GOT3 (cell line): ENCODE measurements around the gene LMLN.
A peak's percentile ranks its signal among the peaks of the same experiment; 100 is the strongest.
"Not testable (repeated sequence)": the region's sequence is repeated elsewhere in the genome, so short reads cannot be mapped to it uniquely, and the experiment has no call there.

Experiments
- DNase-seq: peaks from one replicate; lab custom pipeline; 2025; ENCODE audit warnings: mixed read lengths; lab: John Stamatoyannopoulos, UW

LMLN gene

GRCh38 chr3:197959891-197960693, at the start of gene LMLN:
Gene LMLN (plus strand): TSS chr3:197960217. CDS start chr3:197960246, 29 bp downstream.
- peak; percentile 94 for DNase-seq

- no peak for DNase-seq
Observed at GRCh38 chr3:197912741-197913476, 47.1 kb upstream of the LMLN start.

- DNase-seq = no peak
Observed at GRCh38 chr3:197913641-197914380, 46.2 kb upstream of the LMLN start.

- DNase-seq = not testable (repeated sequence)
Observed at GRCh38 chr3:197921429-197922275, 38.4 kb upstream of the LMLN start.

GRCh38 chr3:197926418-197926817, 33.6 kb upstream of the LMLN start:
- DNase-seq = no peak

DNA sequence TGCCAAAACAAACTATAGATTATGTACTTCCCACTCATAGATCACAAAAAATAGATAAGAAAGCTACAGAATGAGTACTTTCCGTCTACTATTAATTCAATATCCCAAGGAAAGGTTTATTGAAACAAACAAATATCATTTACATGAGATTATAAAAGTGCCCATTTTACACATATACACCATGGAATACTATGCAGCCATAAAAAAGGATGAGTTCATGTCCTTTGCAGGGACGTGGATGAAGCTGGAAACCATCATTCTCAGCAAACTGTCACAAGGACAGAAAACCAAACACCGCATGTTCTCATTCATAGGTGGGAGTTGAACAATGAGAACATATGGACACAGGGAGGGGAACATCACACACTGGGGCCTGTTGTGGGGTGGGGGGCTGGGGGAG, 32.4 kb upstream of the LMLN start:
- not testable (repeated sequence) for DNase-seq

DNA sequence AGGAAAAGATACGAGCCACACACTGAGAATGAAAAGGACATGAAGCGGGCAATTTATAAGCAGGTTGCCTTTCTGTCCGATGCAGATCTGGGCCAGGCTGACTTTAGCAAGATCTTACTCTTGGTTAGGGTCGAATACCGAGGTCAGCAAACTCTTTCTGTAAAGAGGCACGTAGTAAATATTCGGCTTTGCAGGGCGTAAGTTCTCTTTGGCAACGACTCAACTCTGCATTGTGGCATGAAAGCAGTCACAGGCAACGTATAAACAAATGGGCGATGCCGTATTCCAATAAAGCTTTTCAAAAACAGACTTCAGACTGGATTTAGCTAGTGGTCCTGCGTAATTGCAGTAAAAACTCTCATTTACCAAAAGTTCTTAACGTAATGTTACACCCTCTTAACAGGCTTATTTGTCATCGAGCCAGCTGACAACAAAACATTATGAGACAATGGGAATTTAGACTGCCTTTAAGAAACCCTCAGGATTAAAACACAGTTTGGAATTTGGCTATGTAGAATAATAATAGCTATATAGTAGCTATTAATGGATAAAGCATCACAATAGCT, 23.1 kb upstream of the LMLN start:
- no peak for DNase-seq

- no peak for DNase-seq
Observed at GRCh38 chr3:197940745-197941384, 19.2 kb upstream of the LMLN start.

- DNase-seq = no peak
Observed at GRCh38 chr3:197942956-197943556, 17.0 kb upstream of the LMLN start.

DNA sequence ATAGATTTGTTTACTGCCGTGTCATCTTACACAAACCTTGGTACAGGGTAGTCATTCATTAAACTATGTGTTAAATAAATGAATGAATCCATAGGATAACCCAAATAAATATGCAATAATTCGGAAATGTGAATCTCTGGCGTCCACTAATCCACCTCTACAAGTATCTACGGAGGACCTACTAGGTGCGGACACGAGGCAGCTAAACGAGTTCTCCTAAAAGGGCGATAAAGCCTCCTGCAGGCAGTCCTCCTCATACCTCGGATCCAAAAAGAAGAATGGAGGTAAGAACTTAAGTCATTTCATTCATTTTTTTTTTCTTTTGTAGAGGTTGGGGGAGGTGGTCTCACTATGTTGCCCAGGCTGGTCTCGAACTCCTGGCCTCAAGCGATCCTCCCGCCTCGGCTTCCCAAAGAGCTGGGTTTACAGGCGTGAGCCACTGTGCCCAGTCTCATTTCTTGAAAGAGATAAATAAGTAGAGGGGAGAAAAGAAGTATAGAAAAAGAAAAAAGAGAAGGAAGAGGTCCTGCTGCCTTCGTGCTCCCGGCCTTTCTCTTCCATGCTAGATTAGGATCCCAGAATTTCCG, 10.7 kb upstream of the LMLN start:
- DNase-seq = no peak

- DNase-seq = peak; percentile 96
Observed at GRCh38 chr3:197949778-197950676, 10.0 kb upstream of the LMLN start, which contains the start of gene RPL35A. Gene RPL35A (plus strand): TSS chr3:197950190. CDS start chr3:197950968, 778 bp downstream.

GRCh38 chr3:197950677-197951061, 9.3 kb upstream of the LMLN start:
- no peak for DNase-seq

GRCh38 chr3:197951392-197951990, 8.5 kb upstream of the LMLN start:
- DNase-seq = no peak

DNA sequence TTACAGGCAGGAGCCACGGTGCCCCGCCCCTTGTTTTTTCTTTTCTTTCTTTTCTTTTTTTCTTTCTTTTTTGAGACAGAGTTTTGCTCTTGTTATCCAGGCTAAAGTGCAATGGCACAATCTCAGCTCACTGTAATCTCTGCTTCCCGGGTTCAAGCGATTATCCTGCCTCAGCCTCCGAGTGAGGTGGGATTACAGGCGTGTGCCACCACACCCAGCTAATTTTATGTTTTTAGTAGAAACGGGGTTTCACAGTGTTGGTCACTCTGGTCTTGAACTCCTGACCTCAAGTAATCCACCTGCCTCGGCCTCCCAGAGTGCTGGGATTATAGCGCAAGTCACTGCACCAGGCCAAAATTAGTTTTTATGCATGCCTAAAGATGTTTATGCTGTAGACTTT, 7.6 kb upstream of the LMLN start:
- no peak for DNase-seq

GRCh38 chr3:197953325-197953724, 6.7 kb upstream of the LMLN start:
- no peak for DNase-seq

DNA sequence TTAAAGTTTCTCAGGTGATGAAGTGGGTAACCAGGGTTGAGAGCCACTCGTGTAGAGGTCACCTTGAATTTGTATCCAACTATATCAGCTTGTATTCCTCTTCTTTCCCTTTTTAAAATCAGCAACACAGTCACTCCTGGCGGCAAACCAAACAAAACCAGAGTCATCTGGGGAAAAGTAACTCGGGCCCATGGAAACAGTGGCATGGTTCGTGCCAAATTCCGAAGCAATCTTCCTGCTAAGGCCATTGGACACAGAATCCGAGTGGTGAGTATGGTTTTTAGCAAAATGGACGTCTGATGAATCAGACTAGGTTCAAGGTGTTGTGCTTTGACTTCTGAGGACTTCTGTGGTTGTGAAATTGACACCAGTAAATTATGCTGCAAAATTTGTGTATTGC, 6.1 kb upstream of the LMLN start:
- no peak for DNase-seq

DNA sequence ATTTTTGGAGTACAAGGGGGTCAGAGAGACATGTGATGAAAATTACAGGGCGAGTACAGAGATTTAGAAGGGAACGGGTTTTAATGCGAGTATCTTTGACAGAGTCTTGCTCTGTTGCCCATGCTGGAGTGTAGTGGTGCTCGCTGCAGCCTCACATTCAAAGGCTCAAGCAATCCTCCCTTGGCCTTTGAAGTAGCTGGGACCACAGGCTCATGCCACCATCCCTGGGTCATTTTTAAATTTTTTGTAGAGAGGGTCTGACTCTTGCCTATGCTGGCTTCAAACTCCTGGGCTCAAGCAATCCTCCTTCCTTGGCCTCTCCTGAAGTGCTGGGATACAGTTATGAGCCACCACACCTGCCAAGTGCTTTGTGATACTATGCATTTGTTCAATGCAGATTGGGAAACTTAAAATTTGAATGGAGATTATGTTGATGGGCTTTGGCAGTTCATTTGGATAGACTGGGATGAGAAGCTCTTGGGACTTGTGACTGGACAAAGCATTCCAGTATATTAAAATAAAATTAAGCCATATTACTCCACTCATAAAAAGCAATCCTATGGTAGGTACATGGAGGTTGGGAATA, 4.0 kb upstream of the LMLN start:
- DNase-seq = no peak

DNA sequence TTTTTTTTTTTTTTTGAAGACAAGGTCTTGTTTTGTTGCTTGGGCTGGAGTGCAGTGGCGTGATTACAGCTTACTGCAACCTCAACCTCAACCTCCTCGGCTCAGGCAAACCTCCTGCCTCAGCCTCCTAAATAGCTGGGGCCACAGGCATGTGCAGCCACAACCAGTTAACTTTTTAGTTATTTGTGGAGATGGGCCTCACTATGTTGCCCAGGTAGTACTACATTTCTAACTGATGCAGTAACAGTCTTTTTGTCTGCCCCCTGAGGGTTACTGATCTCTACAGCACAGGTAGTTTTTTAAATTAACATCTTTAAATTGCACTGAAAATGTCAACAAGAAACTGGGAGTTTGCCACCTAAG, 3.4 kb upstream of the LMLN start:
- DNase-seq = no peak
